ENCODE results near the gene EFNA2.

DNA sequence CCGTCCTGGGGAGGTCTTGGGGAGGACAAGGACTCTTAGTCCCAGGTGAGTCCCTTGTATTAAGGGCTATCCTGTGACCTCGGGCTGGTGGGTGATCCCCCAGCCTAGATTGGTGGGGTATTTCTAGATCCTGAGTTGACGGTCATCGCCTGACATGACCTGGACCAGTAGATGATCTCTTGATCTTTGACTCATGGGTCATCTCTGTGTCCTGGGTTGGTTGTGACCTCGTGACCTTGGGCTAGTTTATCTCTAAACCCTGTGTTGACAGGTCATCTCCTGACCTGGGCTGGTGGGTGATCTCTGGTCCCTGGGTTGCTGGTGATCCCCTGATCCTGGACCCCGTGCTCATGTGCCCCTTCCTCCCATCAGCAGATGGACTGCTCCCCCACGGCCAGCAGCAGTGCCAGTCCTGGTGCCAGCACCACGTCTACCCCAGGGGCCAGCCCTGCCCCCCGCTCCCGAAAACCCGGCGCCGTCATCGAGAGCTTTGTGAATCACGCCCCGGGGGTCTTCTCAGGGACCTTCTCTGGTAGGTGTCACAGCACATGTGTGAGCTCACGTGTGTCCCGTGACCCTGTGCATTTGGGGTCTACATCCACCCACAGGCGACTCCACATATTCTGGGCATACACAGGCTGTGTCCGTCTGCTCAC, 31.0 kb upstream of the EFNA2 start:
- TF ChIP-seq POLR2A (IDR thresholded peaks at IDR 0.05; ENCODE audit: low read length): no peak
- TF ChIP-seq CTCF (IDR thresholded peaks at IDR 0.05): no peak
- TF ChIP-seq BHLHE40 (IDR thresholded peaks at IDR 0.05; ENCODE audit: low read depth, low read length): no peak
- TF ChIP-seq HDAC2 (IDR thresholded peaks at IDR 0.05): no peak
- TF ChIP-seq MYC (IDR thresholded peaks at IDR 0.05; ENCODE audit: borderline replicate concordance, low read length): no peak
- TF ChIP-seq EHMT2 (IDR thresholded peaks at IDR 0.05; ENCODE audit: low read depth): no peak
- TF ChIP-seq KDM1A (IDR thresholded peaks at IDR 0.05; ENCODE audit: low read depth): no peak

All from A549 (cell line).